ENCODE measurements around the gene GALNT4. TPM values are rescaled to one million over a fixed set of nuclear protein-coding genes. Genes with fewer than 3 reads are reported as not detected.

GALNT4 gene
- total and polyA plus RNA-seq, 8 donors, result 0.45 to 111 (median 6.6) TPM

DNA sequence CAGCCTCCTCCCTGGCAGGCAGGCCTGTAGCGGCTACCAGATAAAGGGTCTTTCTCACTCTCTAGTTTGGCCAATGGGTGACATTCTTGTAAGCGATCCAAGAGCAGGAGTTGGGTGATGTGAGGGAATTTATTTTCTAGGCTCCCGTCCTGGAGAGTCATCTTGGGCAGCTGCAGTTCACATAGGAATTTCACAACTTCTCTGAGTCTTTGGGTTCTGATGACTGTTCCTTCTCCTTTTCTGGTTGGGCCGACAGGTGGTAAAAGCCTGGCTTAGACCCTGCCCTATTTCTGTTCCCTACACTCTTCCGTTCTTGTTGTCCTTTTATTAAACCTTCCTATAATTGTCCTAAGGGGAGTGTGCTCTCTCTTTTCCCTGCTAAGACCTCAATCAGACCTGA, 43.9 kb upstream of the GALNT4 start:
- Histone ChIP-seq H3K4me1 (no peaks in the 10 kb centered on the region), H3K36me3 (no peaks in the 10 kb centered on the region), H3K27me3 (no peaks in the 10 kb centered on the region), H3K9me3 (no peaks in the 10 kb centered on the region), H3K4me3 (no peak overlapping the region), H3K27ac (no peak overlapping the region)
- DNase-seq, result no peak
- 66 to 83% (median 69%) methylated on average over 5 of the region's 5 CpGs for WGBS, 5 donors
- intact Hi-C loops (cut with DNase I; ENCODE audit: low total_unique reads), result no loop called here
- no peak for TF ChIP-seq POLR2A (IDR thresholded peaks at IDR 0.05)
- TF ChIP-seq, protein P1, sequence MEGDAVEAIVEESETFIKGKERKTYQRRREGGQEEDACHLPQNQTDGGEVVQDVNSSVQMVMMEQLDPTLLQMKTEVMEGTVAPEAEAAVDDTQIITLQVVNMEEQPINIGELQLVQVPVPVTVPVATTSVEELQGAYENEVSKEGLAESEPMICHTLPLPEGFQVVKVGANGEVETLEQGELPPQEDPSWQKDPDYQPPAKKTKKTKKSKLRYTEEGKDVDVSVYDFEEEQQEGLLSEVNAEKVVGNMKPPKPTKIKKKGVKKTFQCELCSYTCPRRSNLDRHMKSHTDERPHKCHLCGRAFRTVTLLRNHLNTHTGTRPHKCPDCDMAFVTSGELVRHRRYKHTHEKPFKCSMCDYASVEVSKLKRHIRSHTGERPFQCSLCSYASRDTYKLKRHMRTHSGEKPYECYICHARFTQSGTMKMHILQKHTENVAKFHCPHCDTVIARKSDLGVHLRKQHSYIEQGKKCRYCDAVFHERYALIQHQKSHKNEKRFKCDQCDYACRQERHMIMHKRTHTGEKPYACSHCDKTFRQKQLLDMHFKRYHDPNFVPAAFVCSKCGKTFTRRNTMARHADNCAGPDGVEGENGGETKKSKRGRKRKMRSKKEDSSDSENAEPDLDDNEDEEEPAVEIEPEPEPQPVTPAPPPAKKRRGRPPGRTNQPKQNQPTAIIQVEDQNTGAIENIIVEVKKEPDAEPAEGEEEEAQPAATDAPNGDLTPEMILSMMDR (IDR thresholded peaks at IDR 0.05), result no peak
- TF ChIP-seq POLR2AphosphoS5 (IDR thresholded peaks at IDR 0.05), result no peak
- no peak for TF ChIP-seq EP300 (IDR thresholded peaks at IDR 0.05)

DNA sequence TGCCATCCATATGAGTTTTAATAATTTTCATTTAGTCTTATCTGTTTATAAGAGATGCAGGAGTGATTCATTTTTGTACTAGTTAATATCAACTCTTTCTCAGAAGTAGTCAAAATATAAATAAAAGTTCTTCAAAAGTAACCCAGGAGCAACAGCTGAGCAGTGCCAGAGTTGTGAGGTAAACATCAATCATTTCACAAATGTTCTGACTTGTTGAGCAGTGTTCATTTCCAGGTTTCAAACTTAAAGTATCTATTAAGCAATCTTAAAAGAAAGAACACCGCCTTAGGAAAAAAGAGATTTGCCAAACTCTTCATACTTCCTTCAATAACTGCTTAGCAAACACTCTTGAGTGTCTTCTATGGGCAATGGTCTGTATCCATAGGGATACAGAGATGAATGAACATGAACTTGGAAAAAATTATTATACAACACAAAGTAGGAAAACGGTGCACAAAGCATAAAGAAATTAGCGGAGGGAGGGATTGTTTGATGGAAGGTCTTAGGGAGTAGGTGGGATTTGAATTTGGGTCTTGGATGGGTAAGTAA, 43.2 kb upstream of the GALNT4 start:
- WGBS, 5 donors, result 89 to 97% (median 92%) methylated on average over 3 of the region's 3 CpGs
- Histone ChIP-seq H3K36me3 (no peaks in the 10 kb centered on the region), H3K27ac (no peak overlapping the region), H3K4me3 (no peak overlapping the region), H3K27me3 (no peaks in the 10 kb centered on the region), H3K4me1 (no peaks in the 10 kb centered on the region), H3K9me3 (no peaks in the 10 kb centered on the region)
- TF ChIP-seq POLR2AphosphoS5 (IDR thresholded peaks at IDR 0.05) (no peak), POLR2A (IDR thresholded peaks at IDR 0.05) (no peak), EP300 (IDR thresholded peaks at IDR 0.05) (no peak)
- TF ChIP-seq, protein P1 (IDR thresholded peaks at IDR 0.05), result no peak
- no peak for DNase-seq
- intact Hi-C loops (cut with DNase I; ENCODE audit: low total_unique reads), result no loop called here

DNA sequence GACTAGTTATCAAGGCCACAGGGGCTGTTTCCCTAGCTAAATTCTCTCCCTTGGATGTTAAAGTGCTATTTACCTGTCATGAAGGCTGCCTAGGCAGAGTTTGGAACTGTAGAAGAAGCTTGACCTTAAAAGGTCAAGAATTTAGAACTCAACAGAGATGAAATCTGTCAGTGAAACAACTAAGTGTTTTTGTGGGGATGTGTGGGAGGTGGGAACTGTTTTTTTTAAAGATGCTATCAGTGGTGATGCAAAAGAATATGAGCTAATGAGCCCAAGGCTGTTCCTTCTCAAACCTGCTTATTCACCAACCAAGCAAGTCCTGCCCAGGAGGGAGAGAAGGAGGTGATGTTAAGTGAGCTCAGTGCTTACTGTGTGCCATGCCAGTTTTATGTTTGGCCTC, 42.0 kb upstream of the GALNT4 start:
- Histone ChIP-seq H3K4me3 (no peak overlapping the region), H3K9me3 (no peaks in the 10 kb centered on the region), H3K4me1 (no peaks in the 10 kb centered on the region), H3K27ac (no peak overlapping the region), H3K36me3 (no peaks in the 10 kb centered on the region), H3K27me3 (no peaks in the 10 kb centered on the region)
- no peak for DNase-seq
- intact Hi-C loops (cut with DNase I; ENCODE audit: low total_unique reads), result no loop called here
- TF ChIP-seq POLR2AphosphoS5 (IDR thresholded peaks at IDR 0.05), result no peak
- TF ChIP-seq POLR2A (IDR thresholded peaks at IDR 0.05), result no peak
- TF ChIP-seq, protein P1 (IDR thresholded peaks at IDR 0.05), result no peak
- TF ChIP-seq EP300 (IDR thresholded peaks at IDR 0.05), result no peak

DNA sequence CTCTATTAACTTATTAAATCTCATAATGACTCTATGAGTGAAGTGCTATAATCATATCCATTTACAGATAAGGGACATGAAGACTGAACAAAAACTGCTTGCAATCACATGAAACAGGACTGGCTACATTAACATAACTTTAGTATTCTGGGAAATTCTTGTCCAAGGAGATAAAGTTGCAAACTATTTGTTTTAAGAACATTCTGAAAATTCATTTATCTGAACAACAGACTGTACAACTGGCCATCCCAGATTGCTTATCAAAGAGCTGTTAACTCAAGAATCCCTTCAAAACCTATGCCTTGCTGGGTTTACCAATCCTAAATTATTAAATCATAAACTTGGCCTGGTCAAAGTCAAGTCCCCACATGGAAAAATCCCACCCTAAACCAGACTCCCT, 40.4 kb upstream of the GALNT4 start:
- no peaks in the 10 kb centered on the region for H3K9me3 ChIP-seq
- no peak for TF ChIP-seq EP300 (IDR thresholded peaks at IDR 0.05)
- TF ChIP-seq POLR2AphosphoS5 (IDR thresholded peaks at IDR 0.05), result no peak
- no peak for TF ChIP-seq POLR2A (IDR thresholded peaks at IDR 0.05)
- TF ChIP-seq, protein P1 (IDR thresholded peaks at IDR 0.05), result no peak
- no peak for DNase-seq
- intact Hi-C loops (cut with DNase I; ENCODE audit: low total_unique reads), result no loop called here
- H3K4me3 ChIP-seq, result no peak overlapping the region
- H3K27me3 ChIP-seq, result no peaks in the 10 kb centered on the region
- H3K36me3 ChIP-seq, result no peaks in the 10 kb centered on the region
- H3K27ac ChIP-seq, result no peak overlapping the region
- H3K4me1 ChIP-seq, result no peaks in the 10 kb centered on the region
